HG03442 (cell line): ENCODE results near the gene OR51S1.
"Not testable (repeated sequence)": the region's sequence is repeated elsewhere in the genome, so short reads cannot be mapped to it uniquely, and the experiment has no call there.

Experiments
- ATAC-seq: cut with Tn5 transposase; IDR thresholded peaks from one replicate; pipeline ENCODE4 v1.9.1; 2021; ENCODE audit warnings: mild to moderate bottlenecking, moderate library complexity; ENCODE audit not compliant: unreplicated experiment

Gene OR51S1

GRCh38 chr11:4848908-4849532, at the start of gene OR51S1:
Gene OR51S1, minus strand, starts transcription at chr11:4849208. Its CDS starts 0 bp downstream, at chr11:4849208.
- no peak for ATAC-seq

- ATAC-seq: no peak
Observed at GRCh38 chr11:4891996-4892640, 43.1 kb upstream of the OR51S1 start.

- ATAC-seq: no peak
Observed at GRCh38 chr11:4890279-4890678, 41.3 kb upstream of the OR51S1 start.

- no peak for ATAC-seq
Observed at GRCh38 chr11:4887591-4887990, 38.6 kb upstream of the OR51S1 start.

GRCh38 chr11:4886186-4886585, 37.2 kb upstream of the OR51S1 start:
- ATAC-seq: no peak

GRCh38 chr11:4884361-4884760, 35.4 kb upstream of the OR51S1 start:
- no peak for ATAC-seq

GRCh38 chr11:4882543-4882942, 33.5 kb upstream of the OR51S1 start:
- no peak for ATAC-seq

GRCh38 chr11:4881860-4882500, 33.0 kb upstream of the OR51S1 start, which contains the start of gene OR51T1:
Gene OR51T1, plus strand, starts transcription at chr11:4881900. Its CDS starts 0 bp downstream, at chr11:4881900.
- no peak for ATAC-seq

GRCh38 chr11:4881188-4881587, 32.2 kb upstream of the OR51S1 start:
- ATAC-seq: no peak

GRCh38 chr11:4865855-4866254, 16.8 kb upstream of the OR51S1 start:
- no peak for ATAC-seq

- no peak for ATAC-seq
Observed at GRCh38 chr11:4863876-4864275, 14.9 kb upstream of the OR51S1 start.

GRCh38 chr11:4862447-4863236, 13.6 kb upstream of the OR51S1 start:
- ATAC-seq: no peak

GRCh38 chr11:4854286-4854685, 5.3 kb upstream of the OR51S1 start:
- ATAC-seq: not testable (repeated sequence)

GRCh38 chr11:4851033-4851432, 2.0 kb upstream of the OR51S1 start:
- ATAC-seq: no peak

GRCh38 chr11:4839851-4840549, 9.0 kb downstream of the OR51S1 start:
- no peak for ATAC-seq

- ATAC-seq: no peak
Observed at GRCh38 chr11:4830909-4831308, 18.1 kb downstream of the OR51S1 start.

GRCh38 chr11:4830346-4830745, 18.7 kb downstream of the OR51S1 start:
- no peak for ATAC-seq

GRCh38 chr11:4826425-4826824, 22.6 kb downstream of the OR51S1 start:
- no peak for ATAC-seq

GRCh38 chr11:4825132-4825531, 23.9 kb downstream of the OR51S1 start:
- ATAC-seq: no peak

- no peak for ATAC-seq
Observed at GRCh38 chr11:4821021-4821420, 28.0 kb downstream of the OR51S1 start, which contains the start of gene OR51F2. Gene OR51F2, plus strand, starts transcription at chr11:4821321. Its CDS starts 101 bp downstream, at chr11:4821422.

GRCh38 chr11:4809246-4809645, 39.8 kb downstream of the OR51S1 start:
- no peak for ATAC-seq
